B cell (primary cell): ENCODE data around the gene TEP1.

Experiments used
- EZH2 ChIP-seq: IDR thresholded peaks from 2 replicates; pipeline ENCODE4 v1.6.1; 2012; ENCODE audit warnings: borderline replicate concordance, low read depth, mild to moderate bottlenecking, moderate library complexity, low read length; ENCODE audit not compliant: insufficient read depth, poor library complexity, severe bottlenecking
- TF ChIP-seq, protein P1 (sequence below): fragments of 200-600 bp; IDR thresholded peaks from one replicate; pipeline ENCODE4 v1.8.0; 2022; ENCODE audit warnings: antibody characterized with exemption, mild to moderate bottlenecking

- TF ChIP-seq, protein P1, sequence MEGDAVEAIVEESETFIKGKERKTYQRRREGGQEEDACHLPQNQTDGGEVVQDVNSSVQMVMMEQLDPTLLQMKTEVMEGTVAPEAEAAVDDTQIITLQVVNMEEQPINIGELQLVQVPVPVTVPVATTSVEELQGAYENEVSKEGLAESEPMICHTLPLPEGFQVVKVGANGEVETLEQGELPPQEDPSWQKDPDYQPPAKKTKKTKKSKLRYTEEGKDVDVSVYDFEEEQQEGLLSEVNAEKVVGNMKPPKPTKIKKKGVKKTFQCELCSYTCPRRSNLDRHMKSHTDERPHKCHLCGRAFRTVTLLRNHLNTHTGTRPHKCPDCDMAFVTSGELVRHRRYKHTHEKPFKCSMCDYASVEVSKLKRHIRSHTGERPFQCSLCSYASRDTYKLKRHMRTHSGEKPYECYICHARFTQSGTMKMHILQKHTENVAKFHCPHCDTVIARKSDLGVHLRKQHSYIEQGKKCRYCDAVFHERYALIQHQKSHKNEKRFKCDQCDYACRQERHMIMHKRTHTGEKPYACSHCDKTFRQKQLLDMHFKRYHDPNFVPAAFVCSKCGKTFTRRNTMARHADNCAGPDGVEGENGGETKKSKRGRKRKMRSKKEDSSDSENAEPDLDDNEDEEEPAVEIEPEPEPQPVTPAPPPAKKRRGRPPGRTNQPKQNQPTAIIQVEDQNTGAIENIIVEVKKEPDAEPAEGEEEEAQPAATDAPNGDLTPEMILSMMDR, result no peak
- no peak for TF ChIP-seq EZH2
These were observed 2.9 kb upstream of the TEP1 start for GRCh38 chr14:20416223-20416622.
